ENCODE measurements around the gene COL5A1.

COL5A1 gene

DNA sequence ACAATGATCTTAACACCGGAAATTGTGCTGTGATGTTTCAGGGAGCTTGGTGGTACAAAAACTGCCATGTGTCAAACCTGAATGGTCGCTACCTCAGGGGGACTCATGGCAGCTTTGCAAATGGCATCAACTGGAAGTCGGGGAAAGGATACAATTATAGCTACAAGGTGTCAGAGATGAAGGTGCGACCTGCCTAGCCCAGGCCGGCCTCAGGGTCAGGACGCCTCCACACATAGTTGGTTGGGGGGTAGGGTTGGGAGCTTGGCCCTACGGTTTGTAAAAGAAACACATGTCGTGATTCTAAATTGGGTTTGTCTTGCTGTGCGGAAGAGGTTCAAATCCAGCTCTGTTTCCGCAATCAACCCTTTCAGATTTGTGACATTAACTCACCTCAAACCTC, 245.6 kb downstream of the COL5A1 start:
- no peak for DNase-seq (ENCODE audit: low read depth in 1 of 2, low spot score in 1 of 2)
- Histone ChIP-seq H3K27me3 (ENCODE audit: insufficient read depth, poor library complexity, severe bottlenecking) (no peaks in the 10 kb centered on the region), H3K4me3 (replicated peaks; ENCODE audit: insufficient read depth, low read length) (no peak overlapping the region), H3K27ac (replicated peaks) (no peak overlapping the region)
- TF ChIP-seq SPI1 (IDR thresholded peaks at IDR 0.05; ENCODE audit: borderline replicate concordance, low read depth) (no peak), GABPA (IDR thresholded peaks at IDR 0.05; ENCODE audit: low read depth) (no peak), POLR2AphosphoS5 (IDR thresholded peaks at IDR 0.05; ENCODE audit: low read depth) (no peak)
- TF ChIP-seq, protein P1, sequence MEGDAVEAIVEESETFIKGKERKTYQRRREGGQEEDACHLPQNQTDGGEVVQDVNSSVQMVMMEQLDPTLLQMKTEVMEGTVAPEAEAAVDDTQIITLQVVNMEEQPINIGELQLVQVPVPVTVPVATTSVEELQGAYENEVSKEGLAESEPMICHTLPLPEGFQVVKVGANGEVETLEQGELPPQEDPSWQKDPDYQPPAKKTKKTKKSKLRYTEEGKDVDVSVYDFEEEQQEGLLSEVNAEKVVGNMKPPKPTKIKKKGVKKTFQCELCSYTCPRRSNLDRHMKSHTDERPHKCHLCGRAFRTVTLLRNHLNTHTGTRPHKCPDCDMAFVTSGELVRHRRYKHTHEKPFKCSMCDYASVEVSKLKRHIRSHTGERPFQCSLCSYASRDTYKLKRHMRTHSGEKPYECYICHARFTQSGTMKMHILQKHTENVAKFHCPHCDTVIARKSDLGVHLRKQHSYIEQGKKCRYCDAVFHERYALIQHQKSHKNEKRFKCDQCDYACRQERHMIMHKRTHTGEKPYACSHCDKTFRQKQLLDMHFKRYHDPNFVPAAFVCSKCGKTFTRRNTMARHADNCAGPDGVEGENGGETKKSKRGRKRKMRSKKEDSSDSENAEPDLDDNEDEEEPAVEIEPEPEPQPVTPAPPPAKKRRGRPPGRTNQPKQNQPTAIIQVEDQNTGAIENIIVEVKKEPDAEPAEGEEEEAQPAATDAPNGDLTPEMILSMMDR (IDR thresholded peaks at IDR 0.05; ENCODE audit: insufficient read depth, low read length), result no peak
- TF ChIP-seq, protein P2, sequence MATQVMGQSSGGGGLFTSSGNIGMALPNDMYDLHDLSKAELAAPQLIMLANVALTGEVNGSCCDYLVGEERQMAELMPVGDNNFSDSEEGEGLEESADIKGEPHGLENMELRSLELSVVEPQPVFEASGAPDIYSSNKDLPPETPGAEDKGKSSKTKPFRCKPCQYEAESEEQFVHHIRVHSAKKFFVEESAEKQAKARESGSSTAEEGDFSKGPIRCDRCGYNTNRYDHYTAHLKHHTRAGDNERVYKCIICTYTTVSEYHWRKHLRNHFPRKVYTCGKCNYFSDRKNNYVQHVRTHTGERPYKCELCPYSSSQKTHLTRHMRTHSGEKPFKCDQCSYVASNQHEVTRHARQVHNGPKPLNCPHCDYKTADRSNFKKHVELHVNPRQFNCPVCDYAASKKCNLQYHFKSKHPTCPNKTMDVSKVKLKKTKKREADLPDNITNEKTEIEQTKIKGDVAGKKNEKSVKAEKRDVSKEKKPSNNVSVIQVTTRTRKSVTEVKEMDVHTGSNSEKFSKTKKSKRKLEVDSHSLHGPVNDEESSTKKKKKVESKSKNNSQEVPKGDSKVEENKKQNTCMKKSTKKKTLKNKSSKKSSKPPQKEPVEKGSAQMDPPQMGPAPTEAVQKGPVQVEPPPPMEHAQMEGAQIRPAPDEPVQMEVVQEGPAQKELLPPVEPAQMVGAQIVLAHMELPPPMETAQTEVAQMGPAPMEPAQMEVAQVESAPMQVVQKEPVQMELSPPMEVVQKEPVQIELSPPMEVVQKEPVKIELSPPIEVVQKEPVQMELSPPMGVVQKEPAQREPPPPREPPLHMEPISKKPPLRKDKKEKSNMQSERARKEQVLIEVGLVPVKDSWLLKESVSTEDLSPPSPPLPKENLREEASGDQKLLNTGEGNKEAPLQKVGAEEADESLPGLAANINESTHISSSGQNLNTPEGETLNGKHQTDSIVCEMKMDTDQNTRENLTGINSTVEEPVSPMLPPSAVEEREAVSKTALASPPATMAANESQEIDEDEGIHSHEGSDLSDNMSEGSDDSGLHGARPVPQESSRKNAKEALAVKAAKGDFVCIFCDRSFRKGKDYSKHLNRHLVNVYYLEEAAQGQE (IDR thresholded peaks at IDR 0.05; ENCODE audit: insufficient replicate concordance, low read depth), result no peak

DNA sequence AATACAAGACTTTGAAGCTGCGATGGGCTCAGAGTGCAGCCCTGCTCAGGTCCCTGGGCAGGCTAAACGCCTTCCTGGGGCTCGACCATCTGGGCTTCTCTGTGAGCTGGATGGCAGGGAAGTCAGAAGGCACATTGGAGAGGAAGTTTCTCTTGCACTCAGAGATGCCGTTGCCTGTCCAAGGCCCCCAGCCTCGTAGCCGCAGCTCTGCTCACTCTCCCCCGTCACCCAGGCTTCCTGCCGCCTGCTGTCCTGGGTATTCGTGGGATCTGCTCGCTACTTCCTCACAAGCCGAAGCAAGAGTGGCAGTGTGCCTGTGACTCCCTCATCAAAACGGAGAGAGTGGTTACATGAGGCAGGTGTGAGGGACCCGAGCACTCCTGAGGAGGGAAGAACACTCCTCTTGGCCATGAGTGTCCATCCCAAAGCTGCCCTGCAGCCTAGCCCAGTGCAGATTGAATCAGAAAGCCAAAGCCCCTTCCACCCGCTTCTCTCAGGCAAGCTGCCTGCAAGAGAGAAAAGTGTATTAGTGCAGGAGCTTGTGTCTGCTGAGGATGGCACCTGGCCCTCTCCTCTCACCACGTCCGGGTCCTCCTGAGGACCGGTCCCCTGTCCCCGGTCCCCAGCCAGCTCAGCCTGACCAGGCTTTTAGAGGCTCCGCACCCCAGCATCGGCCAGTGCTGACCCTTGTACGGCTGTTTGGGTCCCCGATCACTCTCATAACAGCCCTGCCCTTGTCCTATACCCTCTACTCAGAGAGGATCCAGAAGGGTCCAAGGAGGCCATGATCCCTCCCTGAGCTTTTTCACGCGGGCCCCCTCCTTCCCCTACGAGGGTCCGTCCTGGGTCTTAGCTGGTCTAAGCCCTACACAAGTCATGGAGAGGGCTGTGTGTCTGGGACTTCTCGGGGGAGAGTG, 246.3 kb downstream of the COL5A1 start:
- Histone ChIP-seq H3K27me3 (ENCODE audit: insufficient read depth, poor library complexity, severe bottlenecking) (no peaks in the 10 kb centered on the region), H3K27ac (replicated peaks) (no peak overlapping the region), H3K4me3 (replicated peaks; ENCODE audit: insufficient read depth, low read length) (no peak overlapping the region)
- TF ChIP-seq, protein P2 (IDR thresholded peaks at IDR 0.05; ENCODE audit: insufficient replicate concordance, low read depth), result no peak
- TF ChIP-seq SPI1 (IDR thresholded peaks at IDR 0.05; ENCODE audit: borderline replicate concordance, low read depth) (peak; percentile 69; the same call in 1 of the 2 replicates), POLR2AphosphoS5 (IDR thresholded peaks at IDR 0.05; ENCODE audit: low read depth) (peak; percentile 61; the same call in 1 of the 2 replicates)
- peak in 1 of 2 experiments; percentile 83 for DNase-seq (ENCODE audit: low read depth in 1 of 2, low spot score in 1 of 2)

DNA sequence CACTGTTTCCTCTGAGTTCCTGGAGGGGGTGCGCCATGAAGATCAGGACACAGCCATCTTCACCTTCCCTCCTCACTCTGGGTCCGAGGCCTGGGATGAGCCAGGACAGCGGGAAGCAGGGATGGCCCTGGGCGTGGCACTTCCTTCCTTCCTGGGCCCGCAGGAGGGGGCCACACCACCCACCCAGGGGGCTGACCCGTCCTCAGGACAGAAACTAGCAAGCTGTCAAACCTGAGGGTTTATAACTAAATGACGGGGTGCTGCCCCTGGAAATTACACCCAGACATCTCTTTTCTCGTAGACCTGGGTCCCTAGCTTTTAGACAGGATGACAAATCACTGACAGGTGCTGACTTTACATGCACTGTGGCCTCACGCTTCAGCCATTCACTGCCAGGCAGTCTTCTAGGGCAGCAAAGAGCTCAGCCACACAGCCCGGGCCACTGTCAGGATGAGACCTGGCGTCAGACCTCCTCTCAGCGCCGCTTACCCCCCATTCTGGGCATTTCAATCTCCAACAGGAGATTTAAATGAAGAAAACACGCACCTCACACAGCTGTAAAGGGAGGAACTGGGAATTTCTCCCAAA, 247.1 kb downstream of the COL5A1 start:
- no peak overlapping the region for H3K27ac ChIP-seq (replicated peaks)
- H3K27me3 ChIP-seq (ENCODE audit: insufficient read depth, poor library complexity, severe bottlenecking), result no peaks in the 10 kb centered on the region
- TF ChIP-seq GABPA (IDR thresholded peaks at IDR 0.05; ENCODE audit: low read depth), result no peak
- TF ChIP-seq, protein P2 (IDR thresholded peaks at IDR 0.05; ENCODE audit: insufficient replicate concordance, low read depth), result no peak
- TF ChIP-seq, protein P1 (IDR thresholded peaks at IDR 0.05; ENCODE audit: insufficient read depth, low read length), result no peak
- no peak for TF ChIP-seq POLR2AphosphoS5 (IDR thresholded peaks at IDR 0.05; ENCODE audit: low read depth)
- no peak for TF ChIP-seq SPI1 (IDR thresholded peaks at IDR 0.05; ENCODE audit: borderline replicate concordance, low read depth)
- DNase-seq (ENCODE audit: low read depth in 1 of 2, low spot score in 1 of 2), result no peak
- no peak overlapping the region for H3K4me3 ChIP-seq (replicated peaks; ENCODE audit: insufficient read depth, low read length)

Measured in HL-60 (cell line).